ENCODE measurements around the gene BCL6B. TPM values are rescaled to one million over a fixed set of nuclear protein-coding genes. Genes with fewer than 3 reads are reported as not detected.
A peak's percentile ranks its signal among the peaks of the same experiment; 100 is the strongest.
"Not testable (repeated sequence)": the region's sequence is repeated elsewhere in the genome, so short reads cannot be mapped to it uniquely, and the experiment has no call there.

Gene BCL6B, protein sequence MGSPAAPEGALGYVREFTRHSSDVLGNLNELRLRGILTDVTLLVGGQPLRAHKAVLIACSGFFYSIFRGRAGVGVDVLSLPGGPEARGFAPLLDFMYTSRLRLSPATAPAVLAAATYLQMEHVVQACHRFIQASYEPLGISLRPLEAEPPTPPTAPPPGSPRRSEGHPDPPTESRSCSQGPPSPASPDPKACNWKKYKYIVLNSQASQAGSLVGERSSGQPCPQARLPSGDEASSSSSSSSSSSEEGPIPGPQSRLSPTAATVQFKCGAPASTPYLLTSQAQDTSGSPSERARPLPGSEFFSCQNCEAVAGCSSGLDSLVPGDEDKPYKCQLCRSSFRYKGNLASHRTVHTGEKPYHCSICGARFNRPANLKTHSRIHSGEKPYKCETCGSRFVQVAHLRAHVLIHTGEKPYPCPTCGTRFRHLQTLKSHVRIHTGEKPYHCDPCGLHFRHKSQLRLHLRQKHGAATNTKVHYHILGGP
- polyA plus RNA-seq (2012; ENCODE audit: missing spikeins), result not detected

DNA sequence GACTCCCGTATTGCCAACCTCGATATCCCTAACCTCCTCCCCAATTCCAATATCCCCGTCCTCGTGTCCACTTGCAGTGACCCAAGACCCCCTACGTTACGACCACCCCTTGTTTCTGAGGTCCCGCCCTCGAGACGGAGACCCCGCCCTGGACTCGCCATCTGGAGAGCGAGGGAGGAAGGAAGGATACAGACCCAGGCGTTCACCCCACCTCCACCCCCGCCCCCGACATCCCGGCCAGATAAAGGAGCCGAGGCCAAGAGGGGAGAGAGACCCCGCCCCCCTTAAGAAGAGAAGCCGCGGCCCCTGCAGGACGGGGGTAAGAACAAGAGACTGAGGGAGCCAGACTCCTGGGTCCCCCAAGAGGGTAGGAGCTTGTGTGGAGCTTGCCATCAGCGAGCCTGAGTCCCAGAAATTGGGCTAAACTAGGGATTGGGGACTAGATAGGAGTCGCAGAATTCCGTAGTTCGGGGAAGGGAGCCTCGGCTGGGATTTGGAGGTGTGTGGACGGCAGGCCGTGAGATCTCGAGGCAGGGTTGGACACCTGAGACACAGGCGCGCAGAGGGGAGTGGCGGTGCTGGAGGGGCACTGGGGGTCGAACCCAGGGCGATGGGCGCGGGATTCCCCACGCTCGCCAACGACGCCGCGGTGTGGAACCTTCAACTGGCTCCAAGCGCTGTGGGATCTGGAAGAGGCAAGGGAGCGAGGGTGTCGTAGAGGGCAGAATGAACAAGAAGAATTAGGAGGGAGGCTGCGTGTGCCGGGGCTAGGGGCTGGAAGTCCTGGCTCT lies at the start of gene BCL6B:
BCL6B (plus strand) TSS at position 270 of the 791 bp plus-strand sequence. CDS start 622 bp downstream, outside the sequence.
- DNase-seq (ENCODE audit: insufficient read length), result no peak
- no peak for TF ChIP-seq TAF1 (IDR thresholded peaks at IDR 0.05; ENCODE audit: borderline replicate concordance, low read depth, low read length)
- TF ChIP-seq POLR2A (IDR thresholded peaks at IDR 0.05; ENCODE audit: low read depth, low read length), result no peak
- TF ChIP-seq POLR2AphosphoS5 (IDR thresholded peaks at IDR 0.05; ENCODE audit: low read depth, low read length), result no peak
- FAIRE-seq, result peak; percentile 63

DNA sequence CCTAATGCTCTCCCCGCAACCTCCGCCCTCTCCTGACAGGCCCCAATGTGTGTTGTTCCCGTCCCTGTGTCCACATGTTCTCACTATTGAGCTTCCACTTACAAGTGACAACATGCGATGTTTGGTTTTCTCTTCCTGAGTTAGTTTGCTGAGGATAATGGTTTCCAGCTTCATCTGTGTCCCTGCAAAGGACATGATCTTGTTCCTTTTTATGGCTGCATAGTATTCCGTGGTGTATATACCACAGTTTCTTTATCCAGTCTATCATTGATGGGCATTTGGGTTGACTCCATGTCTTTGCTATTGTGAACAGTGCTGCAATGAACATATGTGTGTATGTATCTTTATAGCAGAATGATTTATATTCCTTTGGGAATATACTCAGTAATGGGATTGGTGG lies 43.4 kb upstream of the BCL6B start:
- not testable (repeated sequence) for DNase-seq (ENCODE audit: insufficient read length); FAIRE-seq

DNA sequence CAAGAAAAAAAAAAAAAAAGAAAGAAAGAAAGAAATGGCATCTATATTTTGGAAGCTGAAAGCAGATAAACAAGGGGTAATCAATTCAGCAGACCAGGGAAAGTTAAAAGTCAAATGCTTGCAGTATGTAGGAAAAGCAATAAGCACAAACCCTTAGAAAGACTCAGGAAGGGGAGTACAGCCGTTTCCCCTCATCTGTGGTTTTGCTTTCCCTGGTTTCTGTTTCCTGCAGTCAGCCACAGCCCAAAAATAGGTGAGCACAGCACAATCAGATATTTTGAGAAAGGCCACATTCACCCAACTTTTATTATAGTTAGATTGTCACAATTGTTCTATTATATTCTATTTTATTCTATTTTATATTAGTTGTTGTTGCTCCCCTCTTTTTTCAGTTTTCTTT lies 41.4 kb upstream of the BCL6B start:
- FAIRE-seq (no peak), DNase-seq (ENCODE audit: insufficient read length) (no peak)
- TF ChIP-seq POLR2A (IDR thresholded peaks at IDR 0.05; ENCODE audit: low read depth, low read length) (no peak), POLR2AphosphoS5 (IDR thresholded peaks at IDR 0.05; ENCODE audit: low read depth, low read length) (no peak), TAF1 (IDR thresholded peaks at IDR 0.05; ENCODE audit: borderline replicate concordance, low read depth, low read length) (no peak)

GRCh38 chr17:6985266-6985665 lies 37.6 kb upstream of the BCL6B start:
- DNase-seq (ENCODE audit: insufficient read length) (no peak), FAIRE-seq (no peak)
- no peak for TF ChIP-seq POLR2A (IDR thresholded peaks at IDR 0.05; ENCODE audit: low read depth, low read length)
- TF ChIP-seq POLR2AphosphoS5 (IDR thresholded peaks at IDR 0.05; ENCODE audit: low read depth, low read length), result no peak

- DNase-seq (ENCODE audit: insufficient read length) (no peak), FAIRE-seq (no peak)
- TF ChIP-seq POLR2AphosphoS5 (IDR thresholded peaks at IDR 0.05; ENCODE audit: low read depth, low read length) (no peak), POLR2A (IDR thresholded peaks at IDR 0.05; ENCODE audit: low read depth, low read length) (no peak), TAF1 (IDR thresholded peaks at IDR 0.05; ENCODE audit: borderline replicate concordance, low read depth, low read length) (no peak)
Observed at GRCh38 chr17:6986676-6987075, 36.2 kb upstream of the BCL6B start.

DNA sequence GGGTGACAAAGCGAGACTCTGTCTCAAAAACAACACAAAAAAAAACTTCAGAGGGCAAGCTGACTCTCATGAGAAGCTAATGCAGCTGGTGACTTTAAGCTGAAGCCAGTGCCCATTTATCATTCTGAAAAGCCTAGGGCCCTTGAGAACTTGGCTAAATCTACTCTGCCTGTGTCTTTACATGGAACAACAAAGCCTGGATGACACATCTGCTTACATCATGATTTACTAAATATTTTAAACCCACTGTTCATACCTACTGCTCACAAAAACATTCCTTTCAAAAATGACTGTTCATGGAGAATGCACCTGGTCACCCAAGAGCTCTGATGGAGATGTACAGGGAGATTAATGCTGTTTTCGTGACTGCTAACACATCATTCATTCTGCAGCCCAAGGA lies 33.1 kb upstream of the BCL6B start:
- DNase-seq (ENCODE audit: insufficient read length), result no peak
- FAIRE-seq, result no peak
- TF ChIP-seq TAF1 (IDR thresholded peaks at IDR 0.05; ENCODE audit: borderline replicate concordance, low read depth, low read length) (no peak), POLR2A (IDR thresholded peaks at IDR 0.05; ENCODE audit: low read depth, low read length) (no peak), POLR2AphosphoS5 (IDR thresholded peaks at IDR 0.05; ENCODE audit: low read depth, low read length) (no peak)

- not testable (repeated sequence) for FAIRE-seq; DNase-seq (ENCODE audit: insufficient read length)
Observed at GRCh38 chr17:6993613-6994056, 29.2 kb upstream of the BCL6B start.

DNA sequence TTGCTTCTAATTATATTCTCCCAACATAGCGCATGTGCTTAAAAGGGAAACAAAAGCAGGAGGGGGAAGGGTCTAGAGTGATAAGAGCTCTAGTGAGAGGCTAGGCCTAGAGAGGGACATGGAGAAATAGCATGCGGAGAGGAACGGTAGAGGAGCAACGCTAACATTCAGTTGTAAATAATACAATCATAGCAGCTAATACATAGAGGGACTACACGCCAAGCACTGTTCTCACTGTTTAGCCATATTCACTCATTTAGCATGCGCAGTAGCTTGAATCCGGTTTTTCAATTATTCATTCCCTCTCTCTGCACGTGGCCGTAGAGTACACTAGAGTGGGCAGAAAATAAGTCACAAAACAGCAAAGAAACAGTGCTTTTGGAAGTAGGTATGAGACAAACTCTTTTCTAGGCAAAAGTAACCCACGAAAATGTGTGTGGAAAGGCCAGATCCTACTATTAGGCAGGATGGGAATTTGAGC lies 28.7 kb upstream of the BCL6B start:
- TF ChIP-seq POLR2A (IDR thresholded peaks at IDR 0.05; ENCODE audit: low read depth, low read length), result no peak
- no peak for TF ChIP-seq POLR2AphosphoS5 (IDR thresholded peaks at IDR 0.05; ENCODE audit: low read depth, low read length)
- no peak for TF ChIP-seq TAF1 (IDR thresholded peaks at IDR 0.05; ENCODE audit: borderline replicate concordance, low read depth, low read length)
- no peak for FAIRE-seq
- no peak for DNase-seq (ENCODE audit: insufficient read length)

GRCh38 chr17:6994666-6995256 lies 28.1 kb upstream of the BCL6B start:
- DNase-seq (ENCODE audit: insufficient read length) (no peak), FAIRE-seq (no peak)
- no peak for TF ChIP-seq POLR2AphosphoS5 (IDR thresholded peaks at IDR 0.05; ENCODE audit: low read depth, low read length)
- no peak for TF ChIP-seq POLR2A (IDR thresholded peaks at IDR 0.05; ENCODE audit: low read depth, low read length)
- no peak for TF ChIP-seq TAF1 (IDR thresholded peaks at IDR 0.05; ENCODE audit: borderline replicate concordance, low read depth, low read length)

- FAIRE-seq, result no peak
- no peak for DNase-seq (ENCODE audit: insufficient read length)
- TF ChIP-seq TAF1 (IDR thresholded peaks at IDR 0.05; ENCODE audit: borderline replicate concordance, low read depth, low read length) (no peak), POLR2A (IDR thresholded peaks at IDR 0.05; ENCODE audit: low read depth, low read length) (no peak), POLR2AphosphoS5 (IDR thresholded peaks at IDR 0.05; ENCODE audit: low read depth, low read length) (no peak)
Observed at GRCh38 chr17:6995500-6996255, 27.2 kb upstream of the BCL6B start, which contains the start of gene ALOX12. Gene ALOX12 (plus strand): TSS chr17:6996049. CDS start chr17:6996118, 69 bp downstream.
